ENCODE data around the gene CPNE4.

Gene CPNE4

GRCh38 chr3:131883711-131884407 is 151.0 kb downstream of the CPNE4 start:
- DNase-seq (ENCODE audit: low spot score): no peak
- FAIRE-seq: no peak

DNA sequence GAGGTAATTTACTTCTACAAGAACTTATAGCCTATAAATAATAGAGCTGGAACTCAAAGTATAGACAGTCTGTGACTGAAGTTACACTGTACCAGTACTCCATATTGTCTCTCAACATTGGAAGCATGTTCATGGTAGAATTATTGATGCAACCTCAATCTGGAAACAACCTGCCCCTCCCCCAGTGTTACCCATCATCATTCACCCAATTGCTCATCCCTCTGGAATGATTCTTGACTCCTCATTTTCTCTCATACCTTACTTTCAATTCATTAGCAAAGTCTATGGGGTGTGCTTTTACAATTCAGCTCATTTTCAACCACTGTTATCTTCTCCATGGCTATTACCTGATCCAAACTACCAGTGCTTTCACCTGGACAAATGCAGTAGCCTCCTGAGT is 151.7 kb downstream of the CPNE4 start:
- no peak for DNase-seq (ENCODE audit: low spot score)

DNA sequence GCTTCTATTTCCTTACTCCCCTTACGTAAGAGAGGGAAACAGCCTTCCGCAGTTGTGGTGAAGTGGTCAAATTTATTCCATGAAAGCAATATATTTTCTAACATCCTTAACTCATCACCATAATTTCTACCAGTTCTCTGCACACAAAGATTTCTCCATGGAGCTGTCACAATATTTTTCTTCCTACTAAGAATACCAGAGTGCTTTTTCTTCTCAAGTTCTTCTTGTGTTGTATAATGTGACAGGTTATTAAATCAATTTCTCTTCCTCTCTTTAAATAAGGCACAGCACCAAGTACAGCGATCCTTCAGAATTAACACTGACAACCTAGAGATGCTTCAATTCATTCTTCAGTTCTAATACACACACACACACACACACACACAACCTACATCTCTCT is 153.0 kb downstream of the CPNE4 start:
- DNase-seq (ENCODE audit: low spot score): no peak
- FAIRE-seq: no peak

More for the DNA sequence above, 151.7 kb downstream of the CPNE4 start:
- no peak for FAIRE-seq

- DNase-seq (ENCODE audit: low spot score): no peak
- no peak for FAIRE-seq
Measured at GRCh38 chr3:131880948-131881347, 153.9 kb downstream of the CPNE4 start.

GRCh38 chr3:131868203-131868602 is 166.6 kb downstream of the CPNE4 start:
- no peak for DNase-seq (ENCODE audit: low spot score)
- FAIRE-seq: no peak

DNA sequence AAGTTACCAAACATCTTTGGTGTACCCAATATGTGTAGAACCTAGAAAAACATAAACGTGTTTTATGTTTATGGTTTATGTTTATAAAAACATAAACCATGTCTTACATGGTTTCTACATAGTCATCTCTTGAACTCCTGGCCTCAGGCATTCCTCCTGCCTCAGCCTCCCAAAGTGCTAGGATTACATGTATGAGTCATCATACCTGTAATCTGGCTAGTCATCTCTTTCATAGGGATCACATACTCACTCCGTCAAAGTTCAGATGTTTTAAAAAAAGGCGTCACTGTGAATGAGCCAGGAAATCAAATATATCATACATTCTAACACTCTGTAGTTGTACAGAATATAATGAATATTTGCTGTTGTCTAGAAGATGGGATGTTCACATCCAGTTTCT is 178.6 kb downstream of the CPNE4 start:
- no peak for DNase-seq (ENCODE audit: low spot score)
- FAIRE-seq: no peak

DNA sequence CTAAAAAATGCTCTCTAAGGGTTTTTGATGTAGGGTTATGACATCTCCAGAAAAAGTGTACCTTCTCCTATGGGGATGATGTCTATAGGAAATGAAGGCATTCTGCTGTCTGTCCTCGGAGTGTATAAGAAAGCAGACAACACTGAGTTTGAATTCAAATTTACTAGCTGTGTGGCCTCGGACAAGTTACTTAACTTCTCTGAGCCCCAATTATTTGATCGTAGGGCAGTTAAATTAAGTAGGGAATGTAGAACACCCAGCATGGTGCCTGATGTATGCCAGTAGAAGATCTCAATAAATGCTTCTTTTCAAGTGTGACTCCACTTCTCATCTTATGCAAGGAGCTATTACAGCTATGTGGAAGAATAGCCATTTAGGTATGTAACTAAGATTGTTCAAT is 184.6 kb downstream of the CPNE4 start:
- FAIRE-seq (no peak), DNase-seq (ENCODE audit: low spot score) (no peak)

- DNase-seq (ENCODE audit: low spot score): no peak
- no peak for FAIRE-seq
Measured at GRCh38 chr3:131849616-131850015, 185.2 kb downstream of the CPNE4 start.

DNA sequence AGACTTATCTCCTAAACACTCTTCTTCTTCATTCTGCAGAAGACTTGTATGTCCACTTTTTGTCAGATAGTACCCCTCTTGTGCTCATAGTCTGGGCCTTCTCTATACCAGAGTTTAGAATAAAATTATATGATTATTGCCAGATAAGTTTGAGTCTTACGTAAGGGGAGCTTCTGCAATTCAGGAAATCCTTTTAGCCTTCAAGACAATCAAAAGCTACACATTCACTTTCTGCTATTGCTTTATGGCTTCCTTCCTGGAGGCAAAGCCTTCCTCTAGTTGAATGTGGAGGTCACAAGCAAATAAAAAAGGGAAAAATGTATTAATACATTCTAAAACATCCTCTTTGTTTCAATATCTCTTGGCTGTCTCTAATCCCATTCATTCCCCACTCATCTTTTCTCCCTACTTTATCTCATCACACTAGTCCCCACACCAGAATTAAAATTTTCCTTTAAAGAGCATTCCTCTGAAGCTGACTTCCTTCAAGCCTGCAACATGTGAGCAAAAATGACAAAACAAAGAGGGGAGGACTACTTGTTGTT is 186.8 kb downstream of the CPNE4 start:
- FAIRE-seq: no peak
- DNase-seq (ENCODE audit: low spot score): no peak

GRCh38 chr3:131846296-131846924 is 188.4 kb downstream of the CPNE4 start:
- no peak for DNase-seq (ENCODE audit: low spot score)
- no peak for FAIRE-seq

GRCh38 chr3:131843174-131843573 is 191.6 kb downstream of the CPNE4 start:
- DNase-seq (ENCODE audit: low spot score): no peak
- no peak for FAIRE-seq

- DNase-seq (ENCODE audit: low spot score) (no peak), FAIRE-seq (no peak)
Measured at GRCh38 chr3:131840156-131840797, 194.5 kb downstream of the CPNE4 start.

- DNase-seq (ENCODE audit: low spot score) (no peak), FAIRE-seq (no peak)
Measured at GRCh38 chr3:131835906-131836305, 198.9 kb downstream of the CPNE4 start.

- DNase-seq (ENCODE audit: low spot score) (no peak), FAIRE-seq (no peak)
Measured at GRCh38 chr3:131831608-131832007, 203.2 kb downstream of the CPNE4 start.

GRCh38 chr3:131821191-131821762 is 213.5 kb downstream of the CPNE4 start:
- no peak for FAIRE-seq
- DNase-seq (ENCODE audit: low spot score): no peak

DNA sequence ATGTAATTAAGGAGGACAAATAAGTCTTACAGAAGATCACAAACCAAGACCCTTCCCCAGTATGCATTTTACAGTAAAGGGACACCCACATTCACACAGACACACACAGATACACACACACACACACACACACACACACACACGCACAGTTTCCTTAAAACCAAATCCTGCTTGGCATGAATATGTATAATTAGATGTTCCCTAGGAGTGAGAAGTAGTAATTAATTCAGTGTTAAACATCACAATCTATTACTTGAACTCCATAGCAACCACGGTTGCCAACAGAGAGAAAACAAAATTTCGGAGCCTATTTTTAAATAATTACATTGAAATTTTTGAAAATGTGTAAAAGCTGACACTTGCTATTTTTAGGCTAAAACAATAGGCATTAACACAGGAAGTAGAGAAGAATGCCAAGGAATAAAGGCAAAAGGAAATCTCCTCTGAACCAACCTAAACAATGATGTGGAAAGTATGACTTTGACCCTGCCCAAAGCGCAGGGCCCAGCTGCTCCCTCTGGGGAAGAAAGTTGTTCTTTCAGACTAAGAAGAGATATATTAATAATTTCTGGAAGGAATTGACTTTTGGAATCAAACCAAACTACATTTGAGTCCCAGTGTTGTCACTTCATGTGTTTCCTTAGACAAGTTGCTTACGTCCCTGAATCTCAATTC is 215.3 kb downstream of the CPNE4 start:
- no peak for FAIRE-seq

GRCh38 chr3:131812433-131812832 is 222.4 kb downstream of the CPNE4 start:
- DNase-seq (ENCODE audit: low spot score): no peak
- no peak for FAIRE-seq

More for the DNA sequence above, 215.3 kb downstream of the CPNE4 start:
- no peak for DNase-seq (ENCODE audit: low spot score)

DNA sequence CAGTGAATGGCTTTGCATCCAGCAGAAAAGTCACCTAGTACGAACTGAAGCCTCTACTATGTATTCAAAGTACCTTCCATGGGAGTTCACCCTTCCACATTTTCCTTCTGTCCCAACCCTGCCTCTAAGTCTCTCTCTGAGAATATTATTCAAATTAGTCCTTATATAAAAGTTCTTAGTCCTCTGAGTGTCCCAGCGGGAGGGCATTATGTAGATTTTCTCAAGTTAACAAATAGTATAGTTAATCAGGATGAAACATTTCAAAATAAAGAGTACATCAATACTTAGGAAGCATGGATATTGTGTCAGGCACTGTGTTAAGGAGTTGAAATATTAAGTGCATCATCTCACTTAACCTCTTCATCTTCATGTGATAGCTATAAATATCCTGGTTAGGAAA is 223.3 kb downstream of the CPNE4 start:
- DNase-seq (ENCODE audit: low spot score) (no peak), FAIRE-seq (no peak)

DNA sequence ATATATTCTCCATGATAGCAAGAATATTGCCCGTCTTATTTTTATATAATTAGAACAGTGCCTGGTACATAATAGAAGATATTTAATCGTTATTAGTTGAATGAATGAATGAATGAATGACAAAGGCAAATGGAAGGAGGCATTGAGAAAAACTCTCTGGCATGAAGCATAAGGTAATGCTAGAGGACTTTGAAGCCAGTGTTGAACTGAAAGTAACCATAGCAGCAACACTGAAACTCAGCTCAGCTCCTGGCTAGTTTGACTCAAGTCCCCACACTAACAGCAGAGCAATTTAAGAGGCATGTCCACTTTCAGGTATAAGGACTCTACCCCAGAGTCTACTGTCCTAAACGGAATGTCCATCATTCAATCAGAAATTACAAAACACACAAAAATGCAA is 227.0 kb downstream of the CPNE4 start:
- no peak for DNase-seq (ENCODE audit: low spot score)
- FAIRE-seq: no peak

DNA sequence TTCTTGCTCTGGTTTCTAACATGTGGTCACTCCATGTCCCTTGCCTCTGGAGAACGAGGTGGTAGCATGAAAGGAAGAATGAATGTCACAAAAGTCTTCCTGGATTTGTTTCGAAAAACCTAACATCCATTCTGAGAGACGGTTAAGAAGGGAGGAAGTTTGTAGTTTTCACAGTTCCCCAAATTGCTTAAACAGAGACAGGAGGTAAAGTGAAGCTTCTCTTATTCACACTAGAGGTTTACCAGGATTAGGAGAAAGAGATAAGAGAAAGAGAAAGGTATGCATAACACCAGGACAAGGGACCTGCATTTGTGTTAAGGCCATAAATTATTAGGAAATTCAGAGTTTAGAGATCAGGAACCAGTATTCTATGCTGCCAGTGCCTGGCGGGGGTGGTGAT is 228.1 kb downstream of the CPNE4 start:
- FAIRE-seq (no peak), DNase-seq (ENCODE audit: low spot score) (no peak)

DNA sequence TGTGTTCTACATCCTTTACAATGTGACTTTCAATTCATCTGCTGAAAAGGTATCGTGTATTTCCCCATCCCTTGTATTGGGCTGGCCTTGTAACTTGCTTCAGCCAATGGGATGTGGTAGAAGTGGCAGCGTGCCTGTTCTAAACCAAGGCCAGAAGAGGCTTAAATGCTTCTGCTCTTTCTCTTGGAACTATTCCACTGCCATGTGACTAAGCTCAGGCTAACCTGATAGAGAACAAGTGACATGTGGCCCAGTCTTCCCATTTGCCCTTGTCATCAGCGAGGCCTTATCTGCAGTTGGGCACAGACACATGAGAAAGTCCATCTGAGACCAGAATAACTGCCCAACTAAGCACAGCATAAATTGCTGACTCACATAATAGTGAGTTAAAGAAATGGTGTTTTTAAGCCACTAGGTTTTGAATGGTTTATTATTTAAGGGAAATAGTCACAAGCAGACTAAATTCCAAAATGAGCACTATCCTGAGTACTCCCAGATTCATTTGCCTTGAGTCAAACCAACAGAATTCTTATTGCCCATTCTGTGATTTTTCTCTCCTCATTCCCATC is 230.2 kb downstream of the CPNE4 start:
- FAIRE-seq (no peak), DNase-seq (ENCODE audit: low spot score) (no peak)

All from urothelium cell line (cell line).